Measurements from ENCODE around the gene ZNF558. TPM values are rescaled to one million over a fixed set of nuclear protein-coding genes. Genes with fewer than 3 reads are reported as not detected.
"Not testable (repeated sequence)": the region's sequence is repeated elsewhere in the genome, so short reads cannot be mapped to it uniquely, and the experiment has no call there.

The ZNF558 gene
- total RNA-seq, 1 donor from 2014 or later = 20.2 TPM

- TF ChIP-seq CTCF (conservative IDR thresholded peaks at IDR 0.05; ENCODE audit: low read depth, low read length) = no peak
- no peak for DNase-seq (ENCODE audit: low read depth)
- H3K4me3 ChIP-seq (ENCODE audit: low read depth, low read length) = no peak overlapping the region
Measured at GRCh38 chr19:8811315-8812172, 20.6 kb downstream of the ZNF558 start.

- no peak overlapping the region for H3K4me3 ChIP-seq (ENCODE audit: low read depth, low read length)
- no peak for TF ChIP-seq CTCF (conservative IDR thresholded peaks at IDR 0.05; ENCODE audit: low read depth, low read length)
- DNase-seq (ENCODE audit: low read depth) = no peak
Measured at GRCh38 chr19:8806661-8807060, 25.4 kb downstream of the ZNF558 start.

GRCh38 chr19:8794823-8795222 lies 37.3 kb downstream of the ZNF558 start:
- DNase-seq (ENCODE audit: low read depth) = no peak
- H3K4me3 ChIP-seq (ENCODE audit: low read depth, low read length) = no peak overlapping the region
- TF ChIP-seq CTCF (conservative IDR thresholded peaks at IDR 0.05; ENCODE audit: low read depth, low read length) = no peak

GRCh38 chr19:8773587-8773986 lies 58.5 kb downstream of the ZNF558 start:
- not testable (repeated sequence) for H3K4me3 ChIP-seq (ENCODE audit: low read depth, low read length); DNase-seq (ENCODE audit: low read depth)

GRCh38 chr19:8769265-8769664 lies 62.8 kb downstream of the ZNF558 start:
- not testable (repeated sequence) for DNase-seq (ENCODE audit: low read depth); H3K4me3 ChIP-seq (ENCODE audit: low read depth, low read length)

- not testable (repeated sequence) for H3K4me3 ChIP-seq (ENCODE audit: low read depth, low read length); DNase-seq (ENCODE audit: low read depth)
Measured at GRCh38 chr19:8767257-8767656, 64.8 kb downstream of the ZNF558 start.

Other genes with a start within 250 kb of the ZNF558 start
- 2.0 and 4.8 TPM in 2 replicates for gene ADAMTS10, start 221.6 kb downstream of the ZNF558 start, total RNA-seq
- not detected in 2 replicates for gene NFILZ, start 201.7 kb downstream of the ZNF558 start, total RNA-seq
- gene ACTL9, start 133.5 kb downstream of the ZNF558 start, total RNA-seq = not detected in 2 replicates
- gene OR2Z1, start 110.7 kb downstream of the ZNF558 start, total RNA-seq = not detected in 2 replicates
- gene MBD3L1, start 73 bp upstream of the ZNF558 start, total RNA-seq = not detected in 2 replicates
- gene MUC16, start 178.1 kb upstream of the ZNF558 start, total RNA-seq = under 0.01 and 0.14 TPM in 2 replicates